Trophoblast cell (in vitro differentiated cells and primary cell): ENCODE data around the gene KCTD14.

Source experiments
- DNase-seq, 2 donors: peaks; one replicate each; pipeline ENCODE4 v3.0.0-alpha.2; 2016
- H2AFZ ChIP-seq: 2 replicates; pipeline ENCODE4 v1.6.1; 2013; ENCODE audit warnings: low read length, moderate library complexity, mild to moderate bottlenecking; ENCODE audit not compliant: insufficient read depth, poor library complexity
- H2AK5ac ChIP-seq: 2 replicates; pipeline ENCODE4 v1.6.1; 2013; ENCODE audit warnings: mild to moderate bottlenecking, low read length
- H2BK120ac ChIP-seq: 2 replicates; pipeline ENCODE4 v1.6.1; 2013; ENCODE audit warnings: low read length, mild to moderate bottlenecking, moderate library complexity; ENCODE audit not compliant: insufficient read depth, poor library complexity
- H2BK12ac ChIP-seq: 2 replicates; pipeline ENCODE4 v1.6.1; 2013; ENCODE audit warnings: mild to moderate bottlenecking, low read length, moderate library complexity
- H2BK5ac ChIP-seq: 2 replicates; pipeline ENCODE4 v1.6.1; 2013; ENCODE audit warnings: low read length, low read depth, moderate library complexity, mild to moderate bottlenecking; ENCODE audit not compliant: poor library complexity
- H3K14ac ChIP-seq: 2 replicates; pipeline ENCODE4 v1.6.1; 2013; ENCODE audit warnings: mild to moderate bottlenecking, low read length
- H3K18ac ChIP-seq: 2 replicates; pipeline ENCODE4 v1.6.1; 2013; ENCODE audit warnings: mild to moderate bottlenecking, low read length
- H3K23ac ChIP-seq: 2 replicates; pipeline ENCODE4 v1.6.1; 2013; ENCODE audit warnings: low read length
- H3K27ac ChIP-seq: 2 replicates; pipeline ENCODE4 v1.5.1; 2013; ENCODE audit warnings: low read depth, mild to moderate bottlenecking, inconsistent platforms, low read length, moderate library complexity
- H3K27me3 ChIP-seq: 2 replicates; pipeline ENCODE4 v1.6.1; 2013; ENCODE audit warnings: inconsistent platforms, mild to moderate bottlenecking, low read length, moderate library complexity; ENCODE audit not compliant: insufficient read depth
- H3K36me3 ChIP-seq, 2 experiments: 1 replicate in 1 of 2; 2 replicates in 1 of 2; pipeline ENCODE4 v1.6.1; 2013; ENCODE audit warnings: low read length in 2 of 2, mild to moderate bottlenecking in 2 of 2, moderate library complexity in 1 of 2; ENCODE audit not compliant: insufficient read depth in 2 of 2, control insufficient read depth in 1 of 2
- H3K4ac ChIP-seq: 2 replicates; pipeline ENCODE4 v1.6.1; 2013; ENCODE audit warnings: low read depth, mild to moderate bottlenecking, low read length, moderate library complexity
- H3K4me1 ChIP-seq, 2 experiments: 1 replicate in 1 of 2; 2 replicates in 1 of 2; pipeline ENCODE4 v1.6.1; 2013; ENCODE audit warnings: low read length in 2 of 2, mild to moderate bottlenecking in 2 of 2, moderate library complexity in 1 of 2; ENCODE audit not compliant: insufficient read depth in 2 of 2, control insufficient read depth in 1 of 2
- H3K4me2 ChIP-seq: 2 replicates; pipeline ENCODE4 v1.6.1; 2013; ENCODE audit warnings: inconsistent platforms, mild to moderate bottlenecking, low read length, moderate library complexity
- H3K4me3 ChIP-seq: 2 replicates; pipeline ENCODE4 v1.5.1; 2013; ENCODE audit warnings: mild to moderate bottlenecking, low read depth, low read length, inconsistent platforms
- H3K79me1 ChIP-seq: one replicate; pipeline ENCODE4 v1.6.1; 2013; ENCODE audit warnings: low read length
- H3K79me2 ChIP-seq: 2 replicates; pipeline ENCODE4 v1.6.1; 2013; ENCODE audit warnings: low read length, mild to moderate bottlenecking; ENCODE audit not compliant: control insufficient read depth, insufficient read depth, poor library complexity
- H3K9ac ChIP-seq: 2 replicates; pipeline ENCODE4 v1.6.1; 2013; ENCODE audit warnings: mild to moderate bottlenecking, low read length
- H3K9me3 ChIP-seq: 2 replicates; pipeline ENCODE4 v1.6.1; 2013; ENCODE audit warnings: low read depth, mild to moderate bottlenecking, control low read depth, inconsistent platforms, low read length; ENCODE audit not compliant: insufficient read depth
- H4K12ac ChIP-seq: 2 replicates; pipeline ENCODE4 v1.6.1; 2013; ENCODE audit warnings: low read depth, mild to moderate bottlenecking, low read length, moderate library complexity
- H4K8ac ChIP-seq: 2 replicates; pipeline ENCODE4 v1.6.1; 2013; ENCODE audit warnings: low read depth, mild to moderate bottlenecking, low read length, moderate library complexity
- H4K91ac ChIP-seq: one replicate; pipeline ENCODE4 v1.6.1; 2013; ENCODE audit warnings: low read depth, mild to moderate bottlenecking, low read length, moderate library complexity
- WGBS: extraction: QIAGEN DNeasy Blood & Tissue Kit; methylation state at CpG from one replicate; pipeline ENCODE4 v1.1.7; 2013; ENCODE audit warnings: missing lambda C conversion rate; ENCODE audit not compliant: insufficient read length, insufficient coverage; ENCODE audit errors: extremely low coverage; 5-methylcytosine and 5-hydroxymethylcytosine counted together

Gene KCTD14

DNA sequence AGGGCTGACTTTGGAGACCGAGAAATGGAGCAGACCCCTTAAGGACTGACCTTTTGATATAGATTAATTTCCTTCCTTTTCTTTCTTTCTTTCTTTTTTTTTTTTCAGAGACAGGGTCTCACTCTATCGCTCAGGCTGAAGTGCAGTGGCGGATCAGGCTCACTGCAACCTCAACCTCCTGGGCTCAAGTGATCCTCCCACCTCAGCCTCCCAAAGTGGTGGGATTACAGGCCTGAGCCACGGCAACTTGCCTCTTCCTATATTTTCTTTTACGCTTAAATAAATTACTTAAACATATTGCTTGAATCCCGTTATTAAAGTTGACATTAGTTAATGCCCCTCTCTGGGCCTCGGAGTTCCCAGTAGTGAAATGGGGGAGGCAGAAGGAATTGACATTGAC lies 350 bp upstream of the KCTD14 start:
- Histone ChIP-seq H3K36me3 (peaks cover 0 to 1% of the 10 kb centered on the region in 2 experiments), H2BK12ac (no peak overlapping the region), H3K27ac (no peak overlapping the region), H4K12ac (no peak overlapping the region), H3K79me2 (peaks cover 3% of the 10 kb centered on the region), H4K8ac (no peak overlapping the region), H3K23ac (no peak overlapping the region), H3K4me3 (no peak overlapping the region), H3K18ac (no peak overlapping the region), H2BK120ac (no peak overlapping the region), H4K91ac (peak overlapping the region; percentile 61), H3K4me2 (peak overlapping the region; percentile 65), H3K4me1 (peaks cover 12 to 26% of the 10 kb centered on the region in 2 experiments), H3K9ac (no peak overlapping the region), H2AK5ac (no peak overlapping the region), H3K9me3 (no peaks in the 10 kb centered on the region), H2AFZ (peak overlapping the region; percentile 62), H2BK5ac (no peak overlapping the region), H3K4ac (no peak overlapping the region), H3K27me3 (no peaks in the 10 kb centered on the region), H3K79me1 (peaks cover 20% of the 10 kb centered on the region), H3K14ac (no peak overlapping the region)
- no CpG with 5 or more reads among the region's 7 CpGs for WGBS
- no peak for DNase-seq

DNA sequence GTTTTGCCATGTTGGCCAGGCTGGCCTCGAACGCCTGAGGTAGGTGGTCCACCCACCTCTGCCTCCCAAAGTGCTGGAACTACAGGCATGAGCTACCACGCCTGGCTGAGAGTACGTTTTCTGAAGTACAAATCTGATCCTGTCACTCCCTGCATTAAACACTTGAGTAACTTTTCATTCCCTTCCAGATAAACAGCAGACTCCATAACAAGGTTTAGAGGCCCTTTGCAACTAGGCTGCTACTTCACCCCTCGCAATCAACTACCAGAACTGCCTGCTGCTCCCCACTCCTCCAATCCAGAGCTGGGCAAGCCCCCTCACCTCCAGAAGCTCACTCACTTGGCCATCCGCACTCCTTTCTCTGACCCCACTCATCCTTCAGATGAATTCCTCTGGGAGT lies 1.5 kb downstream of the KCTD14 start:
- DNase-seq: no peak
- no peak overlapping the region for H3K4ac ChIP-seq
- no peaks in the 10 kb centered on the region for H3K9me3 ChIP-seq
- peak overlapping the region; percentile 2 for H2BK12ac ChIP-seq
- no peak overlapping the region for H4K8ac ChIP-seq
- H3K14ac ChIP-seq: no peak overlapping the region
- no peak overlapping the region for H3K27ac ChIP-seq
- peak overlapping the region; percentile 7 for H3K18ac ChIP-seq
- H3K4me2 ChIP-seq: no peak overlapping the region
- H4K12ac ChIP-seq: no peak overlapping the region
- no peaks in the 10 kb centered on the region for H3K27me3 ChIP-seq
- H3K23ac ChIP-seq: no peak overlapping the region
- peaks cover 10% of the 10 kb centered on the region for H3K79me1 ChIP-seq
- peaks cover 3% of the 10 kb centered on the region for H3K79me2 ChIP-seq
- H2AK5ac ChIP-seq: no peak overlapping the region
- peaks cover 10 to 23% of the 10 kb centered on the region in 2 experiments for H3K4me1 ChIP-seq
- no peak overlapping the region for H4K91ac ChIP-seq
- H3K4me3 ChIP-seq: no peak overlapping the region
- no peak overlapping the region for H3K9ac ChIP-seq
- peak overlapping the region; percentile 16 for H2BK120ac ChIP-seq
- H2AFZ ChIP-seq: no peak overlapping the region
- peaks cover 5 to 6% of the 10 kb centered on the region in 2 experiments for H3K36me3 ChIP-seq
- no peak overlapping the region for H2BK5ac ChIP-seq
- no CpG with 5 or more reads among the region's 6 CpGs for WGBS

DNA sequence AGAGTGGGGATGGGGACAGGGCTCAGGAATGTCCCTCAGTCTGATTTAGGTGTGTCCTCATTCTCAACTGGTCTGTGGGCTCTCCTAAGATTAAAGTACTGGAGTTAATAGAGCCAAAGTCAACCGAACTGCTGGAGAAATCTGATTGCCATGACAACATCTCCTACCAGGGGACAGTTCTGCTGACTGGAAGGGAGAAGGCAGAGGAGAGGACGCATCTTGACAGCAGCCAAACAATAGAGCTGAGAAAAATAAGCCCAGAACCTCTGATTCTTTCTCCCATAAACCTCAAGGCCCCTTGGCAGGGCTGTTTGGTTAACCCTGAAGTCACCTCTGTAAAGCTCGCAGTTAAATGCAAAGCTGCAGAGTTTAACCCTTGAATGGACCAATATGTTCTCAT lies 2.8 kb downstream of the KCTD14 start:
- peak overlapping the region; percentile 14 for H3K4me2 ChIP-seq

DNA sequence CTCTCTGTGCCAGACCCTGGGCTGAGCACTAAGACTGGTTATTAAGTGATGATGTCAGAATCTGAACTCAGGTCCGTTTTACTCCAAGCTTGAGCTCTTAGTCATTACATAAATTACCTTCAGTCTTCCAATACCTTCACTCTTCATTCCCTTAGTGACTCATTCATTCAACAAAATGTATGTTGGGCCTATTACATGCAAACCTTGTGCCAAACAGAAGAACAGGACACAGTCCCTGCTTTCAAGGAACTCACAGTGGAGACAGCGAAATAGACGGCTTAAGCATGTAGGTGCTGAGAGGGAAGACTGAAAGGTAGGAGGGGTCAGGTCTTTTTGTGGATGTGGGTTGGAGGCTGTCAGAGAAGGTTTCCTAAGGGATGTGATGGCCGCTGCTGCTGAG lies 3.3 kb downstream of the KCTD14 start:
- no peak overlapping the region for H2BK120ac ChIP-seq
- H3K27ac ChIP-seq: no peak overlapping the region
- H3K79me2 ChIP-seq: peaks cover 3% of the 10 kb centered on the region
- H3K4me2 ChIP-seq: no peak overlapping the region
- no peak overlapping the region for H2BK5ac ChIP-seq
- no CpG with 5 or more reads among the region's 4 CpGs for WGBS
- H3K4ac ChIP-seq: no peak overlapping the region
- H3K9me3 ChIP-seq: no peaks in the 10 kb centered on the region
- no peak overlapping the region for H3K23ac ChIP-seq
- no peak overlapping the region for H3K9ac ChIP-seq
- peaks cover 9% of the 10 kb centered on the region for H3K79me1 ChIP-seq
- H3K14ac ChIP-seq: no peak overlapping the region
- no peak overlapping the region for H4K12ac ChIP-seq
- no peak overlapping the region for H3K18ac ChIP-seq
- H3K4me1 ChIP-seq: peaks cover 10 to 23% of the 10 kb centered on the region in 2 experiments
- DNase-seq: peak; percentile 12 to 69
- no peaks in the 10 kb centered on the region for H3K27me3 ChIP-seq
- no peak overlapping the region for H2AFZ ChIP-seq
- H4K8ac ChIP-seq: no peak overlapping the region
- H4K91ac ChIP-seq: no peak overlapping the region
- H2AK5ac ChIP-seq: no peak overlapping the region
- peaks cover 8 to 15% of the 10 kb centered on the region in 2 experiments for H3K36me3 ChIP-seq
- H2BK12ac ChIP-seq: no peak overlapping the region
- no peak overlapping the region for H3K4me3 ChIP-seq

More for the DNA sequence above, 2.8 kb downstream of the KCTD14 start:
- no CpG with 5 or more reads among the region's 3 CpGs for WGBS
- no peak overlapping the region for H3K4me3 ChIP-seq
- no peaks in the 10 kb centered on the region for H3K27me3 ChIP-seq
- no peak overlapping the region for H4K8ac ChIP-seq
- H3K4ac ChIP-seq: no peak overlapping the region
- H4K12ac ChIP-seq: no peak overlapping the region
- no peak overlapping the region for H3K23ac ChIP-seq
- no peak overlapping the region for H3K27ac ChIP-seq
- H2BK120ac ChIP-seq: no peak overlapping the region
- H2AFZ ChIP-seq: no peak overlapping the region
- no peak overlapping the region for H3K18ac ChIP-seq
- no peaks in the 10 kb centered on the region for H3K9me3 ChIP-seq
- peaks cover 9% of the 10 kb centered on the region for H3K79me1 ChIP-seq
- H2BK12ac ChIP-seq: no peak overlapping the region
- peaks cover 8 to 14% of the 10 kb centered on the region in 2 experiments for H3K36me3 ChIP-seq
- no peak overlapping the region for H4K91ac ChIP-seq
- peaks cover 10 to 23% of the 10 kb centered on the region in 2 experiments for H3K4me1 ChIP-seq
- peaks cover 3% of the 10 kb centered on the region for H3K79me2 ChIP-seq
- H3K14ac ChIP-seq: no peak overlapping the region
- no peak overlapping the region for H2BK5ac ChIP-seq
- DNase-seq: no peak
- no peak overlapping the region for H3K9ac ChIP-seq
- H2AK5ac ChIP-seq: no peak overlapping the region
